ENCODE data around the gene FRMD8.

The FRMD8 gene

GRCh38 chr11:65376138-65376713, 10.2 kb upstream of the FRMD8 start:
- no peak for DNase-seq

DNA sequence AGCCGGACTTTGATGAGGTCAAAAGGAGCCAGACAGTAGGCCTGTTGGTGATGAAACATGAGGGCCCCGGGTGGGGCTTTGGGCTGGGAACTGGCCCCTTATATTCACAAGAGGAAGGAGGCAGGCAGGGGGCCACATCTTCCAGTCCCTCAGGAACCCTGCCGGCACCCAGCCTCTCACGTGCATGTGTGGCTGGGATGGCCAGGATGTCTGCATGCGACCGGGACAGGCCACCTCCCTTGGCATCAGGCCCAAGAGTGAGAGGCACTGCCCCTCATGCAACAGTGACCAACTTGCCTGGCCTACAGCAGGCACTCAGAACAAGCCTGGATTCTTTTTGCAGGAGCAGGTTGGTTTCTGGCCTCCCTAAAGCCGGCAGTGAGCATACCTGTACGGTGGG, 9.4 kb upstream of the FRMD8 start:
- no peak for DNase-seq

- DNase-seq, result no peak
Measured at GRCh38 chr11:65377777-65378176, 8.7 kb upstream of the FRMD8 start.

- DNase-seq, result no peak
Measured at GRCh38 chr11:65378208-65378927, 8.1 kb upstream of the FRMD8 start.

- no peak for DNase-seq
Measured at GRCh38 chr11:65378928-65379638, 7.4 kb upstream of the FRMD8 start.

GRCh38 chr11:65379698-65380459, 6.6 kb upstream of the FRMD8 start:
- DNase-seq, result no peak

DNA sequence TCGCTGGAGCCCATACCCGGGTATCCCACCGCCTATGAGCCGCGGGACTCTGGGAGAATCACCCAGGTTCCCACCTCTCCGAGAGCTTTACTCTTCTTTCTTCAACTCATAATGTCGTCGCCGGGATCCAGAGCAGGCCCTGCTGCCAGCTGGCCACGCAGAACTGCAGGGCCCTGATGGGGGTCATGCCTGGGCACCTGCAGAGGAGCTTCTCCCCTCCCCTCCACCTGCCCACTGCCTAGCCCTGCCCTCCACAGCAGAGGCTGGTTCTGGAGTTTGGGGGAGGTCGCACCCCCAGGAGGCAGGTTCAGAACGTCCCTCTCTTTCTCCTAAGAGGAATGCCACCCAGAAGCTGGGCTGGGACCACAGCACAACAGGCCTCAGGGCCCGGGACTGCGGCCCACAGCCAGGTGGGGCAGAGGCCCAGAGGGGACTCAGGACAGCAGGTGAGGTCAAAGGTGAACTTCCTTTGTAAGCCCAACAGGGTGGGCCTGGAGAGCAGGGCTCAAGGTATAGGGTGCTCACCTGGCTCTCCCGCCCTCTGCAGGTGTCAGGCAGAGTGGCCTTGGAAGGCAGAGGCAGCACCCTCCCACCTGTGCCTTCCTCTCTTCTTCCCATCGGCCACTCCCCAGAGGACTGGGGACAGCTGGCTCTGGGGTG, 5.8 kb upstream of the FRMD8 start:
- DNase-seq, result no peak

GRCh38 chr11:65381716-65382032, 4.8 kb upstream of the FRMD8 start:
- no peak for DNase-seq

GRCh38 chr11:65382033-65382803, 4.2 kb upstream of the FRMD8 start, which contains the start of gene SLC25A45:
Gene SLC25A45, minus strand, starts transcription at chr11:65382646. Its CDS starts 695 bp downstream, at chr11:65381951.
- peak; percentile 84 for DNase-seq

DNA sequence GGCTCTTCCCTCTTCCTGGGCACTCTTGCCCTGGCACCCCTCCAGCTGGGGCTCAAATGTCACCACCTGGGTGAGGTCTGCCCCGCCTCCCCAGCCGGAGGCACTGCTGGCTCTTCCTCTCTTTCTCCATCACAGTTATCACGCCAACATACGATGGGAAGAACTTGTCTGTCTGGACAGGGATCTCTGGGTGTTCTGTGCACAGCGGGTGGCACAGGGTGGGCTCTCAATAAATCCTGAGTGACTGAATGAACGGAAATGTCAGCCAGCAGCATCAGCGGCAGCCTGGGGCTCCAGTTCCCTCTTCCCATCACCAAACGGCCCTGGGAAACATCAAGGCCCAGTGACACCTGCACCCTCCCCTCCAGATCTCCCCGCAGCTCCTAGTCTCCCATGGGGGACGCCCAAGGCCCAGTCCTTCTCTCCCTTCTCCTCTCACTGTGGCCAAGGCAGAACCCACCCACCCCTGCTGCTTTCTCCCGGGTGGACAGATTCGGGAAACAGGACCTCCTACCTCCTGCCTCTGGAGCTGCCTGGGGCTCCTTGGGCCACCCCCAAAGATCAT, 3.6 kb upstream of the FRMD8 start:
- no peak for DNase-seq

GRCh38 chr11:65383778-65384177, 2.7 kb upstream of the FRMD8 start:
- DNase-seq, result no peak

DNA sequence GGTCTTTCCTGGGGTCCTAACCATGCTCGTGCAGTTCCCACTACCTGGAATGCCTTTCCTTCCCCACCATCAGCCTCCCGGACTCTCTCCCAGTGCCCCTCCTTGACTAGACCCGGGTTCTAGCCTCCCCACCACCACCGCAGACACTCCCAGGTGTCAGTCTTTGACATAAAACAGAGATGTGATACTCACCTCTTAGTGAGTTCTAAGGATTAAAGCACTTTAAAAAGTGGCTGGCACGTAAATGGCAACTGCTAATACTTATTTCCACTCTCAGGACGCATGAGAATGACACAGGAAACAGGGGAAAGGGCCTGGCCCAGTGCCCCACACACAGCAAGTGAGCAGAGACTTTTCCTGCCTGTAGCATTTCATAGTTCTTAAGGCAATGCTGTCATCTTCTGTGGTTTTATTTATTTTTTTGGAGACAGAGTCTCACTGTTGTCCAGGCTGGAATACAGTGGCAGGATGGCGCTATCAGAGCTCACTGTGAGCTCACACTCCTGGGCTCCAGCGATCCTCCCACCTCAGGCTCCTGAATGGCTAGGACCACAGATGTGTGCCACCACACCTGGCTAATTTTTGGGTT, 2.0 kb upstream of the FRMD8 start:
- DNase-seq, result no peak

GRCh38 chr11:65388731-65389130, 2.3 kb downstream of the FRMD8 start:
- DNase-seq, result no peak

DNA sequence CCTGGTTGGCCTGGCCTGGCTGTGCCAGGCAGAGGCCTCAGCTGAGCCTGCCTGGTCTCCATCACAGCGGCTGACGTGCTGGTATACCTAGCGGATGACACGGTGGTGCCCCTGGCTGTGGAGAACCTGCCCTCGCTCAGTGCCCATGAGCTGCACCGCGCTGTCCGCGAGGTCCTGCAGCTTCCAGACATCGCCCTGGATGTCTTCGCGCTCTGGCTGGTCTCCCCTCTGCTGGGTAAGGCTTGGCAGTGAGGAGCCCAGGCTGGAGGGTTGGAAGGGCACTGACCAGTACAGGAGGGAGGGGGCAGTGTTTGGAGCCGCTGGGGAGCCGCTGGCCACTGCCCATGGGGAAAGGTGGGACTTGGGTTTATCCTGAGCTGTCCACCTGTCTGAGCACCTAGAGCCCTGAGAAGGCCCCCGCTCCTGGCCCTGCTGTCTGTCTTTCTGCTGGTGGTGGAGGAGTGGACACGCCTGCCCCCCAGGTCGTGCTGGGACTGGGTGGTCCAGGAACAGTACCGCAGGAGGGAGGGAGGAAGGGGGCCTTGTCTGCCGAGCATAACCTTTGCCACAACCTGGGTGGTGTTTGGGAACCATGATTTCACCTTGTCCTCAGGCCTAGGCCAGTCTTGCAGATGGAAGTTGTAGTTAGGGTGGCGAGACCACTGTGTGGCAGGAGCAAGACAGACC, 3.0 kb downstream of the FRMD8 start:
- no peak for DNase-seq

DNA sequence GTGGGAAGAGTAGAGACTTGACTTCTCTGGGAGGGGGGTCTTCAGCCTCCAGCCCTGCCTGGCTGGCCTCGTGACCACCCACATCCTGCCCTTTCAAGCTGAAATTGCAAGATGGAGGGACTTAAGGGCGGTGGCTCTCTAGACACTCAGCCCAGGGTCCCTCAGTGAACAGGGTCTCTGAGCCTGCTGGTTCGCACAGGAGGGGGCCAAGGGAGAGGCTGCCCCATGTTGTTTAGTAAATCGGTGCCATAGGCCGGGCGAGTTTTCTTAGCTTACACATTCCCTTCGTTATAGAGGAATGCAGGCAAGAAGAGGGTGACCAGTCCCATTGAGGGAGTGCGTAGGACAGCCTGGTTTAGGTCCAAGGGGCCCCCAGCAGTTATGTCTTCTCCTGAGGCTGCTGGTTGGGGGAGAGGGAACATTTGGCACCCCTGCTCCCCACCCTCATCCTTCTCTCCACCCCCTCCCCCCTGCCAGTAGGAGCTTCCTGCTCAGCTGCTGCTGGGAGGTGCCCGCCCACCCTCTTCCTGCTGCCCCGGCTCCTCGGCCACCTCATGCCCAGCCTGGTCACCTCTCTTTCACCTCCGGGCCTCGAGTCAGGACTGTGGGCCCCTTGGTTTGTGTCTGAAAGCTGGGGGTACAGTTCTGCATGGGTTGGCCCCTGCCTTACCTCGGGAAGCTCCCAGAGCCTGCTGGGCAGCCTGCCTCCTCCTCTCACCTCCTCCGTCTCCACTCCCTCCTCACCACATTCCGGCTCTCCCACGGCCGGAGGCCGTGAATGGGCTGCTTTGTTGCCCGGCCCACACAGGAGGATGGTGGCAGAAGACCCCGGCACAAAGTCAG, 3.9 kb downstream of the FRMD8 start:
- DNase-seq, result no peak

- DNase-seq, result no peak
Measured at GRCh38 chr11:65390996-65391395, 4.6 kb downstream of the FRMD8 start.

- no peak for DNase-seq
Measured at GRCh38 chr11:65392186-65392829, 5.9 kb downstream of the FRMD8 start.

- no peak for DNase-seq
Measured at GRCh38 chr11:65392899-65393298, 6.5 kb downstream of the FRMD8 start.

- no peak for DNase-seq
Measured at GRCh38 chr11:65393513-65394079, 7.2 kb downstream of the FRMD8 start.

Data from cortex of kidney (tissue), 1 donor.